PC-9 (cell line): Measurements from ENCODE around the gene NAA15.

Experiments
- CTCF ChIP-seq: fragments of 200-600 bp; sonication (generic); conservative IDR thresholded peaks from 2 replicates; pipeline ENCODE4 v1.6.1; 2017; ENCODE audit warnings: mixed run types, antibody characterized with exemption, mild to moderate bottlenecking, moderate library complexity
- EZH2 ChIP-seq: fragments of 200-600 bp; sonication (generic); IDR thresholded peaks from 2 replicates; pipeline ENCODE4 v1.8.0; 2017; ENCODE audit warnings: antibody characterized with exemption, low read depth

- TF ChIP-seq CTCF (no peak), EZH2 (no peak)
These were observed 149.3 kb downstream of the NAA15 start for GRCh38 chr4:139450586-139450985.
